Amniotic epithelial cell (primary cell): Measurements from ENCODE around the gene SDHD.
A peak's percentile ranks its signal among the peaks of the same experiment; 100 is the strongest.
"Not testable (repeated sequence)": the region's sequence is repeated elsewhere in the genome, so short reads cannot be mapped to it uniquely, and the experiment has no call there.

Experiments
- DNase-seq: peaks from one replicate; pipeline ENCODE4 v3.0.0-alpha.2; 2010; ENCODE audit warnings: low read depth

Gene SDHD

GRCh38 chr11:112086422-112087191 lies at the start of gene SDHD, which contains the start of gene TIMM8B:
Gene SDHD, plus strand, starts transcription at chr11:112086873. Its CDS starts 35 bp downstream, at chr11:112086908.
Gene TIMM8B, minus strand, starts transcription at chr11:112086756. Its CDS starts 33 bp downstream, at chr11:112086723.
- DNase-seq, result peak; percentile 94

GRCh38 chr11:112037527-112037926 lies 49.1 kb upstream of the SDHD start:
- no peak for DNase-seq

- peak; percentile 58 for DNase-seq
These were observed 44.3 kb upstream of the SDHD start for GRCh38 chr11:112042161-112042960.

GRCh38 chr11:112042961-112043304 lies 43.7 kb upstream of the SDHD start:
- DNase-seq, result no peak

GRCh38 chr11:112044961-112045360 lies 41.7 kb upstream of the SDHD start:
- no peak for DNase-seq

- DNase-seq, result not testable (repeated sequence)
These were observed 40.0 kb upstream of the SDHD start for GRCh38 chr11:112046647-112047046.

GRCh38 chr11:112048256-112048655 lies 38.4 kb upstream of the SDHD start:
- not testable (repeated sequence) for DNase-seq

GRCh38 chr11:112049777-112050176 lies 36.9 kb upstream of the SDHD start:
- no peak for DNase-seq

- no peak for DNase-seq
These were observed 36.0 kb upstream of the SDHD start for GRCh38 chr11:112050721-112051120.

- DNase-seq, result peak; percentile 6
These were observed 34.9 kb upstream of the SDHD start for GRCh38 chr11:112051768-112052167.

- no peak for DNase-seq
These were observed 29.5 kb upstream of the SDHD start for GRCh38 chr11:112057170-112057569.

- no peak for DNase-seq
These were observed 28.6 kb upstream of the SDHD start for GRCh38 chr11:112058103-112058502.

GRCh38 chr11:112062923-112063322 lies 23.8 kb upstream of the SDHD start:
- no peak for DNase-seq

GRCh38 chr11:112073941-112074811 lies 12.5 kb upstream of the SDHD start, which contains the start of the genes NKAPD1 and PIH1D2:
Gene NKAPD1, plus strand, starts transcription at chr11:112074299. Its CDS starts 1,276 bp downstream, at chr11:112075575.
Gene PIH1D2, minus strand, starts transcription at chr11:112074017. Its CDS starts 843 bp downstream, at chr11:112073174.
- DNase-seq, result peak; percentile 87

GRCh38 chr11:112082729-112083128 lies 3.9 kb upstream of the SDHD start:
- DNase-seq, result peak; percentile 96

GRCh38 chr11:112085822-112086421 lies 751 bp upstream of the SDHD start:
- peak; percentile 43 for DNase-seq

GRCh38 chr11:112087212-112087611 lies 539 bp downstream of the SDHD start:
- DNase-seq, result peak; percentile 13

- DNase-seq, result not testable (repeated sequence)
These were observed 8.6 kb downstream of the SDHD start for GRCh38 chr11:112095302-112095701.

GRCh38 chr11:112096194-112096593 lies 9.5 kb downstream of the SDHD start:
- DNase-seq, result no peak

- peak; percentile 72 for DNase-seq
These were observed 11.3 kb downstream of the SDHD start for GRCh38 chr11:112097734-112098528.

- peak; percentile 61 for DNase-seq
These were observed 13.8 kb downstream of the SDHD start for GRCh38 chr11:112100462-112100861.
